GM18951 (cell line): ENCODE results near the gene CDC42BPG.

Source experiments
- POLR2A ChIP-seq: IDR thresholded peaks from 4 replicates; pipeline ENCODE4 v1.6.1; 2011; ENCODE audit warnings: mild to moderate bottlenecking; ENCODE audit not compliant: insufficient read length, insufficient read depth; ENCODE audit errors: extremely low read depth
- in situ Hi-C: fragments of 300-500 bp; cut with MboI; formaldehyde crosslinking; loops from one replicate; pipeline ENCODE4 v1.12.0; 2022; ENCODE audit warnings: low sequenced_read_pairs, mixed read lengths, inconsistent platforms; ENCODE audit not compliant: unreplicated experiment

CDC42BPG gene

GRCh38 chr11:64848826-64849597 is 4.6 kb upstream of the CDC42BPG start:
- in situ Hi-C loops = loop anchor here (5.0 kb wide), 1 partner anchor 43 kb away; no protein-coding TSS in a partner anchor
- TF ChIP-seq POLR2A = no peak

- TF ChIP-seq POLR2A = no peak
- in situ Hi-C loops = loop anchor here (5.0 kb wide), 1 partner anchor 44 kb away; no protein-coding TSS in a partner anchor
These were observed 3.9 kb upstream of the CDC42BPG start for GRCh38 chr11:64848214-64848825.

DNA sequence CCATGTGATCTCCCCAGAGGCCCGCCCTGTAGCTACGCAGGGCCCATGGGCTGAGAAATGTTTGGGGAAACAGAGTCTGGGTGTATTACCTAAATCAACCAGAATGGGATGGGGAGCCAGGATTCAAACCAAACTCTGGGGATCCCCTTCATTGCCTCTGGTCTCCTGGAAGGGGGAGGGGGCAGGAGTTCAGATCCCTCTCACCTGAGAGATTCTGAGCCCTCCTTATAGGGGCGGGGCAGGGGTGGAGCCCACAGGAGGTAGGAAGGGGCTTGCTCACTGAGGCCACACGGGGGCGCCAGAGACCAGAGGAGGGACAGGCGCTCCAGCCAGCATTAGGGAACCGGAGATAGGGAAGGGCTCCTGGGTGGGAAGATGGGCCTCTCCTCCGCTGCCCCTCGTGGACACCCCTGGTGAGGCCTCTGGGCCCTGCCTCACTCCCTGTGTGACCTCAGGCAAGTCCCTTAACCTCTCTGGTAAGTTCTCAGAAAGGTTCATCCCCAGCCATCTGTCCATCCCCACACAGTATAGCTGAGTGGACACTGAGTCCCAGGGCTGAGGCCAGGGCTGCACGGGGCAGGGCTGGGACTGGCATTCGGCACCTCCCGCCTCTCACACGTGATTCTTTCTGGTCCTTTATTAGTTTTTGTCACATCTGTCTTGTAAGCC is 2.7 kb upstream of the CDC42BPG start:
- in situ Hi-C loops = loop anchor here (5.0 kb wide), 1 partner anchor 45 kb away; no protein-coding TSS in a partner anchor
- no peak for TF ChIP-seq POLR2A

DNA sequence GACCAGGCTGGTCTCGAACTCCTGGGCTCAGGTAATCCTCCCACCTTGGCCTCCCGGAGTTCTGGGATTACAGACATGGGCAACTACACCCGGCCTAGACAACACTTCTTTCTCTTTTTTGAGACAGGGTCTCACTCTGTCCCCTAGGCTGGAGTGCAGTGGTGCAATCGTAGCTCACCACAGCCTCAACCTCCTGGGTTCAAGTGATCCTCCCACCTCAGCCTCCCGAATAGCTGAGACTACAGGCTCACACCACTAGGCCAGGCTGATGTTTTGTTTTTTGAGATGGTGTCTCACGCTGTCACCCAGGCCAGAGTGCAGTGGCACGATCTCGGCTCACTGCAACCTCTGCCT is 1.3 kb upstream of the CDC42BPG start:
- in situ Hi-C loops = loop anchor here (5.0 kb wide), 1 partner anchor 47 kb away; no protein-coding TSS in a partner anchor

GRCh38 chr11:64845129-64845775 is 799 bp upstream of the CDC42BPG start:
- in situ Hi-C loops = loop anchor here (5.0 kb wide), 1 partner anchor 47 kb away; no protein-coding TSS in a partner anchor
- TF ChIP-seq POLR2A = no peak

DNA sequence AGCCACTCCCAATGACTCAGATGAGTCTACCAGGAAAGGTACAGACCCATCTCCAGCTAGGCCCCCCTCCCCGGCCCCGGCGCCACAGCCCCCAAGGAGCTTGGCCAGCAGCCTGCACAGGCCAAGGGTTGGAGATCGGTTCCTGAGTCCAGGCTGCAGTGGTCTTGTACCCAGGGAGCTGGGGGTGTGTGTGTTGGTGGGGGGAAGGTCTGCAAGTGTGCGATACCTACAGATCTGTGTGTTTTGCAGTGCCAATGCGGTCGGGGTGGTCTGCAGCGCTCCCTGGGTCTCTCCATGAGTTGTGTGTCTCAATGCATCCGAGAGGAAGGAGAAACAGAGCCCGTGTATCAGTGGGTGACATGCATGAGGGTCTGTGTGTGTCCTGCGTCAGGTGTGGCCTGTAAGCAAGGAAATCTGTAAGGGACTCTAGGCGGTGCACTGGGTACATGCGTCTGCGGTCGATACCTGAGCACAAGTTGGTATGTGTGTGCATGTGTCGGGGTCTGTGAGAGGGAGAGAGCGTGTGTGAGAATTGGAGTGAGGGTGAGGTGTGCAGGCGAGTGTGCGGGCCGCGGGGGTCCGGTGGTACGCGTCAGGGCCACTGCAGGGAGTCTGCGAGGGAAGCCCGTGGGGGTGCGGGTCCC is 645 bp downstream of the CDC42BPG start:
- in situ Hi-C loops = no loop called here
- TF ChIP-seq POLR2A = no peak

GRCh38 chr11:64842851-64843685 is 1.4 kb downstream of the CDC42BPG start:
- no peak for TF ChIP-seq POLR2A
- in situ Hi-C loops = no loop called here

- TF ChIP-seq POLR2A = no peak
- in situ Hi-C loops = no loop called here
These were observed 2.1 kb downstream of the CDC42BPG start for GRCh38 chr11:64842366-64842759.

DNA sequence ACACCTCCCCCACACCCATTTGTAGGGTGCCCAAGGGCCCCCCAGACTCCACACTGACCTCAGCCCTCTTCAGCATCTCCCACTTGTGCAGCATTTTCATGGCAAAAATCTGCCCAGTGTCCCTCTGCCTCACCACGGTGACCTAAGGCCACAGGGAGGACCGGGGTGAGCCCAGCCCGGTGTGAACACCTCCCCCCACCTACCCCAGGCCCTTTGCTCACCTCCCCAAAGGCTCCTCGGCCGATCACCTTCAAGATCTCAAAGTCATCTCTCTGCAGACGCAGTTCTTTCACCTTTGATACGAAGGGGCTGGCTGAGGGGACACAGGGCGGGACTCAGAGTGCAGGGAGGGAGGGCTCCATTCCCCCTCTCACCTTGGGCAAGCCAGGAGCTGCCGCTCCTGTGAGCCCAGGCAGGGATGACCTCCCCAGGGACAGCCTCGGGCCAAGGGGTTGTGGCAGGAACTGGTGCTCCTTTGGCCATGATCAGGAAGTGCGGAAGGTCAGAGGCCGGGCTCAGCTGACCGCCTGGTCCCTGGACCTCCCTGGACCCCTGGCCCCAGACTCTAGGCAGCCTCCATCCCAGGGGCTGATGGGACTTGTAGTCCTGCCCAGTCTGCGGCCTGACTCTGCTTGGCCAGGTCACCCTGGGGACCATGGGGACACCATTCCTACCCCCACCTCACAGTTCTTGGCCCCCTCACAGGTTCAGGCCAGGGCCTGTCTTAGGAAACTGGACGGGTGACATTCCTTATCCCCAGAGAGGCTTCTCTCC is 2.7 kb downstream of the CDC42BPG start:
- in situ Hi-C loops = no loop called here
- no peak for TF ChIP-seq POLR2A

- no peak for TF ChIP-seq POLR2A
- in situ Hi-C loops = no loop called here
These were observed 4.3 kb downstream of the CDC42BPG start for GRCh38 chr11:64839887-64840782.
